Measurements from ENCODE around the gene C15orf39. TPM values are rescaled to one million over a fixed set of nuclear protein-coding genes. Genes with fewer than 3 reads are reported as not detected.
A peak's percentile ranks its signal among the peaks of the same experiment; 100 is the strongest.
"Not testable (repeated sequence)": the region's sequence is repeated elsewhere in the genome, so short reads cannot be mapped to it uniquely, and the experiment has no call there.

C15orf39 gene
- total RNA-seq (2014; rRNA removed; shearing (Covaris generic); ENCODE audit: low replicate concordance) = 7.6 and 7.7 TPM in 2 replicates

- in situ Hi-C loops (cut with HindIII; ENCODE audit: low pct_unique_long_range_greater_than_20kb, low sequenced_read_pairs) = no loop called here
- peak; percentile 89 for DNase-seq (ENCODE audit: low read depth)
Measured at GRCh38 chr15:75201616-75202250, at the start of gene C15orf39. Gene C15orf39 (plus strand): TSS chr15:75201882. CDS start chr15:75206049, 4,167 bp downstream.

DNA sequence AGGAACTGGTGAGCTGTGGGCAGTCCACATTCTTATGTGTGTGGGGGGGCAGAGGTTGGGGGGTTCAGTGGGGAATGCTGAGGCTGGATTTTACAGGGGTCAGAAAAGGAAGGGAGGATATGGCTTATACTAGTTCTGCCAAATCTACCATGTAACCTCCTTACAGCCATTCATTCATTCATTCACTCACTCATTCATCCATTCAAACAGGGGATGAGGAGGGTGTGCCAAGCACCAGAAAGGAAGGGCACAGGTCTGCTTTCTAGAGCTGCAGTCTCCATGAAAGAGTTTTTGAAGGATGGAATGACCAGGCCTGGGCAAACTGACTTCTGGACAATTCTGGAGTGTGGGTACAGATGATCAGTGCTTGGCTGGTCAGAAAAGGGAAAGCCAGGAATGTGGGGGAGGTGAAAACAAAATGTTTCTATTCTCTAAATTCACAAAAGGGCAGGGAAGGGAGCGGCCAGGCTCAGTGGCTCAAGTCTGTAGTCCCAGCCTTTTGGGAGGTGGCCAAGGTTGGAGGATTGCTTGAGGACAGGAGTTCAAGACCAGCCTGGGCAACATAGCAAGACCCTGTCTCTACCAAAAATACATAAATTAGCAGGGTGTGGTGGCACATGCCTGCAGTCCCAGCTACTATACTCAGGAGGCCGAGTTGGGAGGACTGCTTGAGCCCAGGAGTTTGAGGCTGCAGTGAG lies 49.2 kb upstream of the C15orf39 start:
- in situ Hi-C loops (cut with HindIII; ENCODE audit: low pct_unique_long_range_greater_than_20kb, low sequenced_read_pairs) = no loop called here
- DNase-seq (ENCODE audit: low read depth) = no peak

DNA sequence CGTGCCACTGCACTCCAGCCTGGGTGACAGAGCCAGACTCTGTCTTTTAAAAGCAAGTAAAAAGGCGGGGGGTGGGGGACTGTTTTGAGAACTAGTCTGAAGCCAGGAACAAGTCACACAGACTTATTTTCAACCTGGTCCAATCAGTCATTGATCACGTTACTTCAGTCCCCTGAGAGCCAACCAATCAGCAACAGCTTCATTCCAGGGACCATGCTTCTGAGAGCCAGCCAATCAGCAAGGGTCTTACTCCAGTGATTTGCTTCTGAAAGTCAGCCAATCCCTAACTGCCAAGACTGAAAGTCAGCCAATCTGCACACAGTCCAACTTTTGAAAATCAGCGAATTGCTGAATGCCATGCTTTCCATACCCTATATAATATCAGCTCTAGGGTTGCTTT lies 48.6 kb upstream of the C15orf39 start:
- in situ Hi-C loops (cut with HindIII; ENCODE audit: low pct_unique_long_range_greater_than_20kb, low sequenced_read_pairs) = no loop called here
- DNase-seq (ENCODE audit: low read depth) = no peak

- DNase-seq (ENCODE audit: low read depth) = no peak
- in situ Hi-C loops (cut with HindIII; ENCODE audit: low pct_unique_long_range_greater_than_20kb, low sequenced_read_pairs) = no loop called here
Measured at GRCh38 chr15:75153565-75154276, 48.0 kb upstream of the C15orf39 start.

- in situ Hi-C loops (cut with HindIII; ENCODE audit: low pct_unique_long_range_greater_than_20kb, low sequenced_read_pairs) = no loop called here
- no peak for DNase-seq (ENCODE audit: low read depth)
Measured at GRCh38 chr15:75154461-75155062, 47.1 kb upstream of the C15orf39 start.

DNA sequence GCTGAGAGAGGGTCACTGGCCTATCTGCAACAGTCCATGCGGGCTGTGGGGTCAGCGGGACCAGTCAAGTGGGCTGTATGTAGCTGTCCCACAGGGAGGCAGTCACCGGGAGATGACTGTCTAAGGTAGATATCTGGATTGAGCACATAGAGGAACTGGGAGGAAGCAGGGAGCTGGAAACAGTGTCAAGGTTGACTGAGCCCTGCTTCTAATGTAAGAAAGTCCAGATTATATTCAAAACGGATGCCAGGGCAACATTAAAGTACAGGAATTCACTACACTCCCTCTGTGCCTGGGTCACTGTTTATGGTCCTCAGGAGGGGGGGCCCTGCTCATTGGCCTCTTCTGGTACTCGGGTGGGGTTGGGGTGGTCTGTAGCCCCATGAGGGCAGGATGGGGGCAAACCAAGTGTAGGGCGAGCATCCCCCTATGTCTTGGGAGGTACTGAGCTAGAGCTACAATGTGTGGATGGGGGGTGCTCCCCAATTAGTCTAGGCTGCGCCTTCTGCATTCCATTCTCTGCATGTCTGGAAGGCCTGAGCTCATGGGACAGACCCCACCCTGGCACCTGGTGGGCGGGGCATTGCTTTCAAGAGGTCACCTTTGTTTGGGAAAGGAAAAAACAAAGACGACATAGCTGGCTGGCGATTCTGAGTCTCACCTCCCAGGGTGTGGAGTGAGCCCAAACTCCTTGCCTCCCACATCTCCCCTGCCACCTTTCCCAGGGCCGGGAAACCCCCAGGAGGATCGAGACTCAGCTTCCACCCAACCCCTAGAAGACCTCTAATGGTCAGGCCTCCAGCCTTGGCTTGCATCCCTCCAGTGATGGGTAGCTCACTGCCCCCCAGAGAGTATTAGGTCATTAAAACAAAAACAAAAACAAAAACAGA lies 45.1 kb upstream of the C15orf39 start:
- DNase-seq (ENCODE audit: low read depth) = peak; percentile 53
- in situ Hi-C loops (cut with HindIII; ENCODE audit: low pct_unique_long_range_greater_than_20kb, low sequenced_read_pairs) = no loop called here

- DNase-seq (ENCODE audit: low read depth) = no peak
- in situ Hi-C loops (cut with HindIII; ENCODE audit: low pct_unique_long_range_greater_than_20kb, low sequenced_read_pairs) = no loop called here
Measured at GRCh38 chr15:75158402-75158801, 43.3 kb upstream of the C15orf39 start.

DNA sequence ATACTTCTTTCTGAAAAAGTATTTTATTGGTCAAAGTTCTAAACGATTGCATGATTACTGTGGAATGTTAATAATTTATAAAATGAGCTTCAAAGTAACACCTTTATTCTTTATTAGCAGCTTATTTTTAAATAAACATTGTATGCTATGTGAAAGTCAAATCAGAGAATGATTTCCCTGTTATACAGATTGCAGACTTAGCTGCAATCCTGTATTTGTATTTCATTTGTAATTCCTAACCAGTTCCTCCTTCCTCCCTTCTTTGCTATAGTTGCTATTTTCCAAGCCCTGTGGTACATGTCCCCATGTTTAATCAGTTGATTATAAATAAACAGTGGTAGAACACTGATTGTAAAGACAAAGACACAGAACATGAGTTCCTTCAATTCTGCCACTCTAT lies 42.4 kb upstream of the C15orf39 start:
- DNase-seq (ENCODE audit: low read depth) = no peak
- in situ Hi-C loops (cut with HindIII; ENCODE audit: low pct_unique_long_range_greater_than_20kb, low sequenced_read_pairs) = no loop called here

DNA sequence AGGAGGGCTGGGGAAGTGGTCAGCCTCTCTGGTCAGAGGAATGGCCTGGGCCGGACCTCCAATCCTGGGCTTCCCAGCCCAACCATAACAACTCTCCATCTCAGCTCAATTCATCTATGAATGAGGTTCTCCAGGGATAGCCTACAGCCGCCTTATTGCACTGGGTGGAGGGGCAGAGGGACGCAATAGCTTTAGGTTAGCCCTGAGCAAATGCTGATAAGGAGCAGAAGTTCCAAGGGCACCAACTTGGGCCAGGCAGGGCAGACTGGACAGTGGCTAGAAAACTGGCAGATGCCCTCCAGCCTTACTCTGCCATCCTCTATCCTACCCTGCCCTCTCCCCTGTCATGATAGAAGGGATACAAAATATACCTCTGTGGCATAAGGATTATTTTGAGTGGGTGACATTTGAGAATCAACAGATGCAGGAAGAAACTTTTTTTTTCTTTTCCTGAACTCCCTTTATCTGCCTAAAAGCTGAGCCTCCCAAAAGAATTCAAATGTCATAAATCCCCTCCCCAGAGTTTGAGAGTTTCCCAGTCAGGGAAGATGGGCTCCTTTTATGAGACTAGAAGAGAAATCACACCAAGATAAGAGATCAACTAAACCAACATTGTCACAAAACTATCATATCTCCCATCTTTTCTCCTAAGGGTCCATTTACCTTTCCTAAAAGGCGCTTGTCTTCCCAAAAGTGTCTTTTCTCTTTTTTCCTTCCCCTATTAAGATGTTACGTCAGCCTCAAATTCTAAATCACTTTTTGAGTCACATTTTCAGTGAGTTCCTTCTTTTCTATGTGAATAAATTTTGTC lies 40.4 kb upstream of the C15orf39 start:
- no peak for DNase-seq (ENCODE audit: low read depth)
- in situ Hi-C loops (cut with HindIII; ENCODE audit: low pct_unique_long_range_greater_than_20kb, low sequenced_read_pairs) = no loop called here

GRCh38 chr15:75161917-75162414 lies 39.7 kb upstream of the C15orf39 start:
- in situ Hi-C loops (cut with HindIII; ENCODE audit: low pct_unique_long_range_greater_than_20kb, low sequenced_read_pairs) = no loop called here
- no peak for DNase-seq (ENCODE audit: low read depth)

GRCh38 chr15:75163150-75163564 lies 38.5 kb upstream of the C15orf39 start:
- in situ Hi-C loops (cut with HindIII; ENCODE audit: low pct_unique_long_range_greater_than_20kb, low sequenced_read_pairs) = no loop called here
- DNase-seq (ENCODE audit: low read depth) = no peak

- DNase-seq (ENCODE audit: low read depth) = no peak
- in situ Hi-C loops (cut with HindIII; ENCODE audit: low pct_unique_long_range_greater_than_20kb, low sequenced_read_pairs) = no loop called here
Measured at GRCh38 chr15:75164625-75165350, 36.9 kb upstream of the C15orf39 start.

GRCh38 chr15:75166489-75167063 lies 35.1 kb upstream of the C15orf39 start:
- peak; percentile 16 for DNase-seq (ENCODE audit: low read depth)
- in situ Hi-C loops (cut with HindIII; ENCODE audit: low pct_unique_long_range_greater_than_20kb, low sequenced_read_pairs) = not testable (repeated sequence)

DNA sequence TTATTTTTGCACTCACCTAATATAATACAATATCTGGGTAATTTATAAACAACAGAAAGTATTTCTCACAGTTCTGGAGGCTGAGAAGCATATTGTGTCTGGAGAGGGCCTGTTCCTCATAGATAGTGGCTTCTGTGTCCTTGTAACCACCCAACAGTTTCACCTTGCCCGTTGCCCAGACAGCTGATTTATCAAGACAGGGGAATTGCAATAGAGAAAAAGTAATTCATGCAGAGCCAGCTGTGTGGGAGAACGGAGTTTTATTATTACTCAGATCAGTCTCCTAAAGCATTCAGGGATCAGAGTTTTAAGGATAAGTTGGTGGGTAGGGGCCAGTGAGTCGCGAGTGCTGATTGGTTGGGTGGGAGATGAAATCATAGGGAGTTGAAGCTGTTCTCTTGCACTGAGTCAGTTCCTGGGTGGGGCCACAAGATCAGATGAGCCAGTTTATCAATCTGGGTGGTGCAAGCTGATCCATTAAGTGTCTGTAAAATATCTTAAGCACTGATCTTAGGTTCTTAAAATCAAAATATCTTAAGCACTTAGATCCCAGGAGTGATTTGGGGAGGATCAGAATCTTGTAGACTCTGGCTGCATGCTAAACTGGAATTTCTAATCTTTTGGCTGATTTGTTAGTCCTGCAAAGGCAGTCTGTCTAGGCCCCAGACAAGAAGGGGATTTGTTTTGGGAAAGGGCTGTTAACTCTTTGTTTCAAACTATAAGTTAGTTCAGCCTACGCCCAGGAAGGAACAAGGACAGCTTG lies 33.9 kb upstream of the C15orf39 start:
- in situ Hi-C loops (cut with HindIII; ENCODE audit: low pct_unique_long_range_greater_than_20kb, low sequenced_read_pairs) = no loop called here
- DNase-seq (ENCODE audit: low read depth) = no peak

DNA sequence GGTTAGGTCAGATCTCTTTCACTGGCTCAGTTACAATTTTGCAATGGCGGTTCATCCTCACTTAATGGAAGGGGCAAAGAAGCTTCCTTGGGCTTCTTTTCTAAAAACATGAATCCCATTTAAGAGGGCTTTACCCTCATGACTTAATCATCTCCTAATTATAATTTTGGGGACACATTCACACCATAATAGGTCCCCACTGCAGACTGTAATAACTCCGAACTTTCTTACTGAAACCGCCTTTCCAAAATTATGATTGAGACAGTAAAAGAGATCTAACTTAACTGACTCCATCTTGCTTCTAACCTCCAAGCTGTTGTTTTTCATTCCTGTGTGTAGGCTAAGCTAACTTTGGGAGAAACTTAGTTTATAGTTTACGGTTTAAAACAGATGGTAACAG lies 33.3 kb upstream of the C15orf39 start:
- no peak for DNase-seq (ENCODE audit: low read depth)
- in situ Hi-C loops (cut with HindIII; ENCODE audit: low pct_unique_long_range_greater_than_20kb, low sequenced_read_pairs) = no loop called here

DNA sequence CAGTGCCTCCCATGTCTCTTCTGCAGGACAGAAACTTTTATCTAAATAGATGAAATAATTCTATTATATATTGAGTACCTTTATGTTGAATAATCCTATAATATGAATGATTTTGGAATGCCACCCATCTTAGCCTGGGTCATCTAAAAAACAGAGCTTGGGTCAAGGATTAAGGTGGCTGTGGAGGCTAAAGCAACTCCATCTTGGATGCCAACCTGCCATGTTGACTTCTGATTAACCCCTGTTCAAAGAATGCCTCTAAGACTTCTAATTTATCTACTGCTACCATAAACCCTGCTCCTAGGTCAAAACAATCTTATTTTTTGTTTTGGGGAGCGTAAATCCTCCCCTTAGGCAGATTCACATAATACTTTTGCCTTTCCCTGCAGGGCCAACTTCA lies 31.5 kb upstream of the C15orf39 start:
- DNase-seq (ENCODE audit: low read depth) = no peak
- in situ Hi-C loops (cut with HindIII; ENCODE audit: low pct_unique_long_range_greater_than_20kb, low sequenced_read_pairs) = no loop called here

Data from Caki2 (cell line).